HCT116 (cell line): ENCODE results near the gene RPS6KC1. TPM values are rescaled to one million over a fixed set of nuclear protein-coding genes. Genes with fewer than 3 reads are reported as not detected.

Source experiments
- ATAC-seq: fragments of 200-7000 bp; cut with Tn5 transposase; 2 replicates; pipeline ENCODE4 v1.9.1; 2020; ENCODE audit warnings: mild to moderate bottlenecking, moderate library complexity
- BruUV-seq: library from RNA; stranded (reverse); fragments of 400-500 nt; replicated peaks from 2 replicates; lab custom pipeline; 2021; lab: Mats Ljungman, UMichigan
- CTCF ChIA-PET: fragments of 300-600 bp; sonication (Branson Sonifier 250); formaldehyde crosslinking; loops from one replicate; lab custom pipeline; 2021; ENCODE audit warnings: antibody characterized with exemption; lab: Charles Lee
- POLR2A ChIA-PET: fragments of 300-600, 350-600 bp; sonication (Branson Sonifier 250); formaldehyde crosslinking; loops from one replicate; lab custom pipeline; 2021; ENCODE audit warnings: antibody characterized with exemption; lab: Charles Lee
- RAD21 ChIA-PET, 2 experiments: fragments of 300-600 bp; sonication (Branson Sonifier 250); formaldehyde crosslinking; loops; one replicate each; lab custom pipeline; 2023; ENCODE audit warnings: low total read pairs in 2 of 2; ENCODE audit not compliant: uncharacterized antibody in 2 of 2, unreplicated experiment in 2 of 2, low non-redundant PET in 1 of 2; lab: Charles Lee
- DNase-seq: peaks from one replicate; pipeline ENCODE4 v3.0.0-alpha.2; 2010; ENCODE audit warnings: low read depth, low spot score
- H2AFZ ChIP-seq: fragments of 200-600 bp; shearing (Covaris generic), sonication (generic); 2 replicates; pipeline ENCODE4 v1.6.1; 2017; ENCODE audit warnings: low read depth, mixed run types, mixed read lengths, antibody characterized with exemption, low read length; ENCODE audit not compliant: poor library complexity, severe bottlenecking
- H3K27ac ChIP-seq: 2 replicates; pipeline ENCODE4 v1.5.1; 2012; ENCODE audit warnings: low read depth, low read length
- H3K27me3 ChIP-seq: fragments of 200-600 bp; sonication (generic); 2 replicates; pipeline ENCODE4 v1.6.1; 2016; ENCODE audit warnings: mixed run types, low read length, mixed read lengths; ENCODE audit not compliant: insufficient read depth
- H3K36me3 ChIP-seq, 2 experiments: fragments of 200-500 bp in 1 of 2; fragments of 200-600 bp in 1 of 2; sonication (Bioruptor generic) in 1 of 2; sonication (generic) in 1 of 2; 2 replicates each; pipeline versions ENCODE4 v1.5.1 to v1.6.1; 2014 to 2016; ENCODE audit warnings: low read length in 2 of 2, inconsistent platforms in 1 of 2, mixed read lengths in 1 of 2, mixed run types in 1 of 2; ENCODE audit not compliant: insufficient read depth in 2 of 2, control insufficient read depth in 1 of 2
- H3K4me1 ChIP-seq, 2 experiments: fragments of 200-600 bp in 1 of 2; sonication (generic) in 1 of 2; 2 replicates each; pipeline versions ENCODE4 v1.5.1 to v1.6.1; 2012 to 2017; ENCODE audit warnings: low read length in 2 of 2, inconsistent platforms in 1 of 2, mild to moderate bottlenecking in 1 of 2, mixed read lengths in 1 of 2, mixed run types in 1 of 2, moderate library complexity in 1 of 2; ENCODE audit not compliant: insufficient read depth in 2 of 2, control insufficient read depth in 1 of 2
- H3K4me2 ChIP-seq: fragments of 200-600 bp; sonication (generic); 2 replicates; pipeline ENCODE4 v1.6.1; 2017; ENCODE audit warnings: mixed run types, low read length, mixed read lengths
- H3K4me3 ChIP-seq, 2 experiments: fragments of 200-600 bp in 1 of 2; sonication (generic) in 1 of 2; replicated peaks in 1 of 2; 2 replicates each; pipeline ENCODE4 v1.5.1; 2011 to 2016; ENCODE audit warnings: low read length in 2 of 2, control low read depth in 1 of 2, low read depth in 1 of 2, mild to moderate bottlenecking in 1 of 2, mixed read lengths in 1 of 2, mixed run types in 1 of 2
- H3K79me2 ChIP-seq: fragments of 200-600 bp; sonication (generic); 2 replicates; pipeline ENCODE4 v1.6.1; 2017; ENCODE audit warnings: mild to moderate bottlenecking, mixed run types, low read length, moderate library complexity, mixed read lengths; ENCODE audit not compliant: insufficient read depth
- H3K9ac ChIP-seq: fragments of 200-600 bp; sonication (generic); 2 replicates; pipeline ENCODE4 v1.6.1; 2016; ENCODE audit warnings: low read length, mixed read lengths
- H3K9me2 ChIP-seq: fragments of 200-600 bp; sonication (generic), shearing (Covaris generic); 2 replicates; pipeline ENCODE4 v1.6.1; 2017; ENCODE audit warnings: mixed run types, mild to moderate bottlenecking, moderate library complexity; ENCODE audit not compliant: insufficient read depth
- H3K9me3 ChIP-seq, 2 experiments: fragments of 200-500 bp in 1 of 2; fragments of 200-600 bp in 1 of 2; sonication (Bioruptor generic) in 1 of 2; sonication (generic) in 1 of 2; 2 replicates each; pipeline ENCODE4 v1.6.1; 2014 to 2017; ENCODE audit warnings: low read length in 2 of 2, mixed read lengths in 2 of 2, inconsistent platforms in 1 of 2, low read depth in 1 of 2, mild to moderate bottlenecking in 1 of 2, mixed run types in 1 of 2, moderate library complexity in 1 of 2; ENCODE audit not compliant: control insufficient read depth in 1 of 2, insufficient read depth in 1 of 2
- H4K20me1 ChIP-seq: fragments of 200-600 bp; sonication (generic), shearing (Covaris generic); 2 replicates; pipeline ENCODE4 v1.6.1; 2017; ENCODE audit warnings: mixed run types, mild to moderate bottlenecking, moderate library complexity; ENCODE audit not compliant: insufficient read depth
- ATF3 ChIP-seq: IDR thresholded peaks from 2 replicates; pipeline ENCODE4 v1.6.1; 2012
- SIN3A ChIP-seq: IDR thresholded peaks from 2 replicates; pipeline ENCODE4 v1.6.1; 2012; ENCODE audit warnings: low read depth
- SP1 ChIP-seq: IDR thresholded peaks from 2 replicates; pipeline ENCODE4 v1.6.1; 2012; ENCODE audit warnings: low read depth
- SRF ChIP-seq: IDR thresholded peaks from 2 replicates; pipeline ENCODE4 v1.6.1; 2012; ENCODE audit warnings: low read depth
- TCF7L2 ChIP-seq: IDR thresholded peaks from 2 replicates; pipeline ENCODE4 v1.7.0; 2011; ENCODE audit warnings: borderline replicate concordance, inconsistent platforms; ENCODE audit not compliant: insufficient read depth, insufficient read length; ENCODE audit errors: extremely low read depth
- YY1 ChIP-seq: IDR thresholded peaks from 2 replicates; pipeline ENCODE4 v1.6.1; 2011; ENCODE audit warnings: low read length, low read depth, moderate library complexity, mild to moderate bottlenecking; ENCODE audit not compliant: insufficient replicate concordance; ENCODE audit errors: extremely low read depth
- ZFX ChIP-seq: fragments of 450-650 bp; IDR thresholded peaks from 2 replicates; pipeline ENCODE4 v1.6.1; 2017
- intact Hi-C: fragments of 100-400 bp; cut with micrococcal nuclease; formaldehyde crosslinking; loops from 2 replicates; pipeline ENCODE4 v1.10.0; 2022
- total RNA-seq: library from RNA; stranded (reverse); gene quantifications from one replicate; pipeline ENCODE4 v1.2.1, GENCODE V29; 2021; ENCODE audit not compliant: unreplicated experiment

RPS6KC1 gene
- total RNA-seq, 1 experiment from 2014 or later: 15.9 TPM

- Histone ChIP-seq H3K4me3 (no peak overlapping the region), H3K4me1 (peaks cover 62 to 64% of the 10 kb centered on the region in 2 experiments), H2AFZ (no peak overlapping the region), H3K9me2 (no peaks in the 10 kb centered on the region), H3K27me3 (no peaks in the 10 kb centered on the region), H3K4me2 (peak overlapping the region; percentile 35), H3K9me3 (no peaks in the 10 kb centered on the region), H4K20me1 (no peaks in the 10 kb centered on the region), H3K9ac (no peak overlapping the region), H3K27ac (peak overlapping the region; percentile 54; the same call in 1 of the 2 replicates), H3K79me2 (no peaks in the 10 kb centered on the region), H3K36me3 (no peaks in the 10 kb centered on the region)
- ChIA-PET RAD21 (no interaction called here), CTCF (interaction anchor here (1.4 to 1.8 kb wide), 2 partner anchors 8 to 1002 kb away, joined by 3 to 5 read pairs; no protein-coding TSS in a partner anchor), POLR2A (no interaction called here)
- no TSS peak for BruUV-seq
- intact Hi-C loops: loop anchor here (5.0 to 10.0 kb wide), 4 partner anchors 314 to 1207 kb away; partner anchors contain the start of gene SMYD2
- ATAC-seq (no peak), DNase-seq (no peak)
- TF ChIP-seq SIN3A (0 out of 2 replicates have a peak, but pooled peaks have one; percentile 4), ATF3 (no peak)
Observed at GRCh38 chr1:213120386-213120785, 69.3 kb downstream of the RPS6KC1 start.

GRCh38 chr1:213120961-213121360 lies 69.9 kb downstream of the RPS6KC1 start:
- RAD21 ChIA-PET: no interaction called here
- H3K79me2 ChIP-seq: no peaks in the 10 kb centered on the region
- no peaks in the 10 kb centered on the region for H3K27me3 ChIP-seq
- H3K36me3 ChIP-seq: no peaks in the 10 kb centered on the region
- TF ChIP-seq YY1 (no peak), TCF7L2 (no peak), ZFX (no peak), SRF (no peak), ATF3 (no peak), SP1 (no peak)
- H3K4me2 ChIP-seq: no peak overlapping the region
- H4K20me1 ChIP-seq: no peaks in the 10 kb centered on the region
- no peak overlapping the region for H3K9ac ChIP-seq
- CTCF ChIA-PET: interaction anchor here (1.4 to 1.8 kb wide), 2 partner anchors 9 to 1002 kb away, joined by 3 to 5 read pairs; no protein-coding TSS in a partner anchor
- no peak overlapping the region for H3K4me3 ChIP-seq
- H3K4me1 ChIP-seq: peaks cover 62 to 64% of the 10 kb centered on the region in 2 experiments
- no peak overlapping the region; the same call in 1 of the 2 replicates for H3K27ac ChIP-seq
- no peak for DNase-seq
- no peak overlapping the region for H2AFZ ChIP-seq
- no TSS peak for BruUV-seq
- no peaks in the 10 kb centered on the region for H3K9me3 ChIP-seq
- no peak for ATAC-seq
- no peaks in the 10 kb centered on the region for H3K9me2 ChIP-seq
- POLR2A ChIA-PET: interaction anchor here (1.1 kb wide), 1 partner anchor 9 kb away, joined by 3 read pairs; no protein-coding TSS in a partner anchor
- intact Hi-C loops: loop anchor here (5.0 to 10.0 kb wide), 4 partner anchors 314 to 1206 kb away; partner anchors contain the start of gene SMYD2
